Stimulated activated CD8-positive, alpha-beta memory T cell treated with anti-CD3 and anti-CD28 coated beads, Interleukin-4, amount 100 ng/mL, for 4 hours (primary cell): ENCODE results near the gene DNAJB8.

Experiments
- DNase-seq, 2 donors: peaks; one replicate each; pipeline ENCODE4 v3.0.0-alpha.2; 2020; ENCODE audit warnings: low read depth in 2 of 2, low spot score in 1 of 2

Gene DNAJB8

DNA sequence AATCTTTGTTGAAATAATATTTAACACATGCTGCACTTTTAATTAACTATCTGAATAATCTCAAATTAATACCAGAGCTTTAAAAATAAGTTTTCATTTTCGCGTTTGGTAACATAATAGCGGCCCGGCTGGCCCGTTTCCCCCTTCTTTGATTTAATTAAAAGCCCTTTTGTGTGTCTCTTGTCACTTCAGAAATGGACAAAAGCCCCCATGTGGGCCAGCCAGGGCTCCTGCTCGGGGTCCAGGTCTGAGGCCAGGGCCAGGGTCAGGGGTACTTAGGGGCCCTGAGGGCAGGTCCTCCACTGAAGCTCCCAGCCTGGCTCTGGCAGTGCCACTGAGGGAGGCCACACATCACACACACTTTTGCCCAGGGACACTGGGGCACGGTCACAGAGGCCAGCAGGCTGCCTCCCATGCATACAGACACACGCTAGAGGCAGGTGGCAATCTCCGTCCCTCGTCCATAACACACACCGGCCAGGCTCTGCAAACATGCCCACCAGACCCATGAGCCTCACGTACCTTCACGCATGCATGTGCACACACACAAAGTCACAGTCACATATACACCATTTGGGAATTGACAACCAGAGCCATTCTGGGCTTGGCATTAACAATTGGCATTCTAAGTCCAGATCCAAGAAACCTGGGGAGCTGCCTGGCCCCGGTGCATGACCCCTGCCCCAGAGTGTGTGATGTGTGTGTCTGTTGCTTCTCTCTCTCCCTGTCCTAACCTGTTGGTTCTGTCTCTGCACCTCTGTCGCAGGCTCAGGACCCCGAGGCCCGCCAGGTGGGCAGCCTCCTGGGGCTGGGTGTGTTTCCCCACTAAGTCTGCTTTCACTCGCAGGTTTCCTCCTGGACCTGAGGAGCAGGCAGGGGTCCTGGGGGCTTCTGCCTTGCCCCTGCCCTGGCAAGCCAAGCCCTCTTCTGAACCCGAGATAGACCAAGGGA lies 38.5 kb downstream of the DNAJB8 start:
- no peak for DNase-seq

DNA sequence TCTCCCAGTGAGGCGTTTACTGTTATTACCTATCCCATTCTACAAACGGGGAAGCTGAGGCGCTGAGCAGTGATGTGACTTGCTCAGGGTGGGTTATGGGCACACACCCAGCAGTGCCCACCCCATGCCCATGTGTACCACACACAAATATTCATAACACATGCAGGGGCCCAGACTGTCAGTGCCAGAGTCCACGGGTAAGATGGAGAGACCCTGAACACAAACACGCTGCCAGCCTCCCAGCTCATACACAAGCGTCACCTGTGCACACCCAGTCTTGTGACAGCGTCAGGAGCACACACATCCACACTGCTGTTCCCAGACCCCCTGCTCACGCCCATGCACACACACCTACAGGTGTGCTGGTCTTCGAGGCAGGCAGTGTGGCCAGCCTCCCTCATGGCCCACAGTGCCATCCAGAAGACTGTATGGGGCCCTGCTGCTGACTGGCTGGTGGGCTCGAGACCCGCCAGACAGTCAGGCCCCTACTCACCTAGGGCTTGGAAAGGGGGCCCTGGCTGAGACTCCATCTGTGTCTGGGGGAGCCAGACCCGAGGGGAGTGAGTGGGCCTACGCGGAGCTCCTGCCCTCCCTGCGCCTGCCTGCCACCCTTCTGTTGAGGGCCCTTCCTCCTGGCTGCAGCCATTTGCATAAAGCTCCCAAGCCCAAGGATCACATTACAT lies 39.4 kb downstream of the DNAJB8 start:
- DNase-seq, result no peak

GRCh38 chr3:128426128-128426921 lies 40.4 kb downstream of the DNAJB8 start:
- DNase-seq, result peak in 1 of 2 donors; percentile 9

DNA sequence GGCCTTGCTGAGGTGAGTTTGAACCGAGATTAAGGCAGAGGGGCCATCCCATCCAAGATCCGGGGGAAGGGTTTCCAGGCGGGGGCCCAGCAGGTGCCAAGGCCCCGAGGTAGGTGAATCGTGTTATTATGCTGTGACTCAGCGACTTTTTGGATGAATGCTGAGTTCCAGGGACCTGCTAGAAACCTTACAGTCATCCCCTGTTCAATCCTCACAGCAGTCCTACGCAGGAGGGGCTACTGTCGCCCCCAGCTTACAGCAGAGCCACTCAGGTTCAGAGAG lies 40.9 kb downstream of the DNAJB8 start:
- DNase-seq, result no peak

DNA sequence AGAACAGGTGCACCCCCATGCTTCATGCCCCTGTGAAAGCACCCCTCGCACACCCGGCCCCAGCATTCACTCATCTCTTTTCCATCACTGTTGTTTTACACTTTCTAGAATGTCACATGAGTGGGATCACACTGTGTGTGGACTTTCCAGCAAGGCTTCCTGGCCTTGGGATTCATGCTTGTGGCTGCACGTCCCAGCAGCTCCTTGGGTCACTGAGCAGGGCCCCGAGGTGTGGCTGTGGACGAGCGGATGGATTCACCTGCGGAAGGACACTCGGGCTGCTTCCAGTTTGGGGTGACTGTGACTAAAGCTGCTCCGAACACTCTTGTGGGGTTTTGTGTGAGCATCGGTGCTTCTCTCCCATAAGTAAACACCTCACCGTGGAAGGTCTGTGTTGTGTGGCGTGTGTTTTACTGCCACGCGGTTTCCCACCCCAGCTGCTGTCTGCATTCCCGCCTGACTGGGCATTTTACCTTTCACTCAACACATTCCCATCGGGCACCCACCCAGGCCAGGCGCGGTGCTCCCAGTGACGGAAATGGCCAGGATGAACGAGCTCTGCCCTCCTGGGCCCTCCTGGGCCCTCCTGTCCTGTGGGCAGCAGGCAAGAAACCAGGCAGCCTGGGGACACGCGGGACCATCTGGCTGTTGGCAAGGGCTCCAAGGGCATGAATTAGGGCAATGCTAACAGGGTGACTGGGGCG lies 41.4 kb downstream of the DNAJB8 start:
- DNase-seq, result no peak

GRCh38 chr3:128424508-128425069 lies 42.1 kb downstream of the DNAJB8 start:
- DNase-seq, result no peak

- no peak for DNase-seq
These were observed 43.1 kb downstream of the DNAJB8 start for GRCh38 chr3:128423525-128424147.

DNA sequence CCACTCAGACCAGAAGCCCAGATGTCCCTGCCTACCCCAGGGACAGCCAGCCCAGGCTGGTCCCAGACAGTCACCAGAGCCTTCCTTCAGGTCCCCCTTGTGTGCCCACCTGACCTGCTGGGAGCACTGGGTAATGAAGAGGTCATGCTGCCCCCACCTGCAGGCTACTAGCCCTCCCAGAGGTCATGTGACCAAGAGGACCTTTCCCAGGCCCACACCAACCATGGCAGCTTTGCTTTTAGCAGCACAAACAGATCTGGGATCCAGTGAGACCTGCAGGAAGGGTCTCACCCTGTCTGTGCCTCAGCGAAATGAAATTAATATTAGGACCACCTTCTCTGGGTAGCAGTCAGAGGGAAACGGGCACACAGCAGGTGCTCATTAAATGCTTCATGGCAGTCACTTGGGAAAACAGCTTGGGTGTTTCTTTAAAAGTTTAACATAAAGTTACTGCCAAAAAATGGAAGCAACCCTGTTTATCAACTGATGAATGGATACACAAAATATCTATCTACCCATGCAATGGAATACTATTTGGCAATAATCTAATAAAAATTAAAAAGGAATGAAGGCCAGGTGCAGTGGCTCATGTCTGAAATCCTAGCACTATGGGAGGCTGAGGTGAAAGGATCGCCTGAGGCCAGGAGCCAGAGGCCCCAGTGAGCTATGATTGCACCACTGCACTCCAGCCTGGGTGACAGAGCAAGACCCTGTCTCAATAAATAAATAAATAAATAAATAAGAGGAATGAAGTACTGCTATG lies 43.7 kb downstream of the DNAJB8 start:
- no peak for DNase-seq

DNA sequence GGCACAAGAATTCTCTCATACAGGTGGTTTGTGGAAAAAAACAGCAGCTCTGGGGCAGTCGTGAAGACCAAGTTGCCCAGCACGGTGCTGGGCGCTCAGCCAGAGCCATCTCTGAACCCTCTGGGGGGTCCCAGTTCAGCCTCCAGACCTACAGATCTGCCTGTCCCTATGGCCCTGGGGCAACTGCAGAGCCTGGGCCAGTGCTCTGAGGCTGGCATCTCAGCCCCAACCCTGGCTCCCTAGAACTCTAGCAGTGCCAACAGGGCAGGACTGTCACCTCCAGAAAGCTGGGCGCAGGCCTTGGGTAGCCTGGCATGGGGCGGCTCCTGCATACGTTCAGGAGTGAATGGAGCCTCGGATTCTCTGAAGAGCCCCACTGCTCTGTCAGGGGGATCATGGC lies 44.7 kb downstream of the DNAJB8 start:
- no peak for DNase-seq

DNA sequence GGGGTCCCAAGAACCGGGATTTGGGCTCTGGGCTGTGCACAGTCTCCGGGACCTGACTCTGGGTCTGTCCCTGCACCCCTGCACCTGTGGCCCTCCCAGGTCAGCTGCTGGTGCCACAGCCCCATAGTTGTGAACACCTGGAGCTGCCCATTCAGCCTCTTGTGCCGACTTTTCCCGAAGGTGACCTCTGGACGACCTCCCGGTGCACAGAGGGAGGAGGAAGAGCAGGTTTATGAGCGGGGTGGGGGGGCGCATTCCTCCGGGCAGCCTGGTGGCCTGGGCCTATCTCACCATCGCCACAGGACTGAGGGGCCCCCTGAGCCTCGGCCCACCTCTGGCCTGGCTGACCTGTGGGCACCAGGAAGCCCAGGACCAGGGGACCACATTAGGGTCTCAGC lies 45.3 kb downstream of the DNAJB8 start:
- no peak for DNase-seq

GRCh38 chr3:128420720-128421438 lies 45.8 kb downstream of the DNAJB8 start:
- DNase-seq, result no peak

- DNase-seq, result no peak
These were observed 46.4 kb downstream of the DNAJB8 start for GRCh38 chr3:128420289-128420688.

- DNase-seq, result no peak
These were observed 47.4 kb downstream of the DNAJB8 start for GRCh38 chr3:128419311-128419710.

- no peak for DNase-seq
These were observed 47.8 kb downstream of the DNAJB8 start for GRCh38 chr3:128418900-128419299.

DNA sequence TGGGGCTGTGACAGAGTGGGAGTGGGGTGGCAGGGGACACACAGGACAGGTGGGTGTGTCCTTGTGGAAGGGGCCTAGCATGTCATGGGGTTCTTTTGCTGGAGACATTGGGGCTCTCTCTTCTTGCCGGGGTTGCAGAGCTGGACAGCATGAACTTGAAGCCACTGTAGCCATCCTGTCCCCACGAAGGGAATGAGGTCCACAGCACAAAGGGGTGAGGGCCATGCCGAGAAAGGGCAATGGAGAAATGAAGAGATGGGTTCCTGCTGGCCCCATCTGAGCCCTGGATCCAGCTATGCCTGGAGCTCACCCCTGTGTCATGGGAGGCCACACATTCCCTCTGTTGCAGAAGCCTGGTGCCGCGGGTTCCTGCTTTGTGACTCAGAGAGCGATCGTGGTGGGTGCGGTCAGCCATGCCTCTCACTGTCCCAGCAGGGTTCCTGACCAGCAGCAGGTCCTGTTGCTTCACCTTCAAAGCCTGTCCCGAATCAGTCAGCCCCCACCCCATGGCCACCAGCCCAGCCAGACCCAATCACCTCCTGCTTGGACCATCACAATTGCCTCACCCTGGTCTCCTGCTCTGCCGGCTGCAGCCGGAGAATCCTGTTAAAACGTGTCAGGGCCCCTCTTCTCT lies 50.0 kb downstream of the DNAJB8 start:
- DNase-seq, result no peak

- DNase-seq, result no peak
These were observed 50.7 kb downstream of the DNAJB8 start for GRCh38 chr3:128415773-128416577.

DNA sequence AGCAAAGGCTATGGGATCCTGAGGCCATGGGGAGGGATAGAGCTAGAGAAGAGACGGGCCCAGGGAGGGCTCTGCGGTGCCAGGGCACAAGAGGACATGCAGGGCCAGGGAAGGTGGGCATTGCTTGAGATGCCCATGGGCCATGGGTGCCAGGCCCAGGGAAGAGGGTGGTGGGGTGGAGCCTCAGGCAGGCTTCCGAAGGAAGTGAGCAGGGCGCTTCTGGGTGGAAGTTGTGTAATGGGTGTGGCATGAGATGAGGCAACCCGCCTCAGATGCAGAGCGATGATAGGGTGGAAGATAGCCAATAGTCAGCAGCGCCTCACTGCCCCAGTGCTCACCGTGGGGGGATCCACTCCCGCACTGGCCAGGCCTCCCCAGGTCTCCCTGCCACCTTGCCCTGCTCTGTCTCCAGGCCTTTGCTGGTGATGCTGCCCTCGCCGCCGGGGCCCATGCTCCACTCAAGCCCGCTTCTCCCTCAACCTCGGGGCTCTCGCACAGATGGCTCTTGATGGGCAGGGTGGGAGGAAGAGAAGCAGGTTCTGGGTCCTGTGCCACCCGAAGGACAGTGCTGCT lies 51.4 kb downstream of the DNAJB8 start:
- no peak for DNase-seq
